22Rv1 (cell line): ENCODE data around the gene CFAP70.

Source experiments
- ZFX ChIP-seq: fragments of 450-650 bp; IDR thresholded peaks from 2 replicates; pipeline ENCODE4 v1.6.1; 2017; ENCODE audit warnings: antibody characterized with exemption, borderline replicate concordance
- TF ChIP-seq, protein P1 (sequence below): fragments of 450-650 bp; IDR thresholded peaks from 2 replicates; pipeline ENCODE4 v1.5.1; 2017; ENCODE audit warnings: mild to moderate bottlenecking

DNA sequence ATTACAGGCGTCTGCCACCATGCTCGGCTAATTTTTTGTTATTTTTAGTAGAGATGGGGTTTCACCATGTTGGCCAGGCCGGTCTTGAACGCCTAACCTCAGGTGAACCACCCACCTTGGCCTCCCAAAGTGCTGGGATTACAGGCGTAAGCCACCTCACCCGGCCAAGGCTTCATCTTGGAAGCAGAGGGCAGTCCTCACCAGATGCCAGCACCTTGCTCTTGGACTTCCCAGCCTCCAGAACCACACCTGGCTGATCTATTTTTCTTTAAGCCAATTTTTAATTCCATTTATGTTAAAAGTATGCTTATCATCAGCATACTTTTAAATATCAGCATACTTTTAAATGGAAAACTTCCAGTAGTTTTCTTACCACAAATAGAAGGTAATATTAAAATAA is 43.0 kb upstream of the CFAP70 start:
- TF ChIP-seq, protein P1, sequence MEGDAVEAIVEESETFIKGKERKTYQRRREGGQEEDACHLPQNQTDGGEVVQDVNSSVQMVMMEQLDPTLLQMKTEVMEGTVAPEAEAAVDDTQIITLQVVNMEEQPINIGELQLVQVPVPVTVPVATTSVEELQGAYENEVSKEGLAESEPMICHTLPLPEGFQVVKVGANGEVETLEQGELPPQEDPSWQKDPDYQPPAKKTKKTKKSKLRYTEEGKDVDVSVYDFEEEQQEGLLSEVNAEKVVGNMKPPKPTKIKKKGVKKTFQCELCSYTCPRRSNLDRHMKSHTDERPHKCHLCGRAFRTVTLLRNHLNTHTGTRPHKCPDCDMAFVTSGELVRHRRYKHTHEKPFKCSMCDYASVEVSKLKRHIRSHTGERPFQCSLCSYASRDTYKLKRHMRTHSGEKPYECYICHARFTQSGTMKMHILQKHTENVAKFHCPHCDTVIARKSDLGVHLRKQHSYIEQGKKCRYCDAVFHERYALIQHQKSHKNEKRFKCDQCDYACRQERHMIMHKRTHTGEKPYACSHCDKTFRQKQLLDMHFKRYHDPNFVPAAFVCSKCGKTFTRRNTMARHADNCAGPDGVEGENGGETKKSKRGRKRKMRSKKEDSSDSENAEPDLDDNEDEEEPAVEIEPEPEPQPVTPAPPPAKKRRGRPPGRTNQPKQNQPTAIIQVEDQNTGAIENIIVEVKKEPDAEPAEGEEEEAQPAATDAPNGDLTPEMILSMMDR = no peak
- TF ChIP-seq ZFX = no peak
